Endothelial cell of umbilical vein (primary cell): ENCODE measurements around the gene DSCAML1. TPM values are rescaled to one million over a fixed set of nuclear protein-coding genes. Genes with fewer than 3 reads are reported as not detected.

ENCODE experiments used
- BruUV-seq: library from RNA; stranded (reverse); fragments of 400-500 nt; replicated peaks from 2 replicates; lab custom pipeline; 2021; lab: Mats Ljungman, UMichigan
- CTCF ChIA-PET: fragments of 300-600, 350-600 bp; sonication (Branson Sonifier 250); formaldehyde crosslinking; loops from one replicate; lab custom pipeline; 2021; ENCODE audit warnings: antibody characterized with exemption, inconsistent platforms; lab: Charles Lee
- POLR2A ChIA-PET: fragments of 300-600, 350-600 bp; sonication (Branson Sonifier 250); formaldehyde crosslinking; loops from one replicate; lab custom pipeline; 2021; ENCODE audit warnings: antibody characterized with exemption, inconsistent platforms; lab: Charles Lee
- DNase-seq: peaks from one replicate; pipeline ENCODE4 v3.0.0-alpha.2; 2011; ENCODE audit warnings: low read depth, low spot score
- FAIRE-seq: peaks from 2 replicates; lab custom pipeline; 2011; peaks lifted over from hg19 to GRCh38; lab: Jason Lieb, UNC
- H2AFZ ChIP-seq: 2 replicates; pipeline ENCODE4 v1.6.0; 2012; ENCODE audit warnings: low read depth, low read length, control low read depth, inconsistent platforms
- H3K27ac ChIP-seq: 2 replicates; pipeline ENCODE4 v1.5.1; 2011; ENCODE audit warnings: low read depth, mild to moderate bottlenecking, control low read depth, low read length, moderate library complexity; ENCODE audit not compliant: insufficient read depth
- H3K27me3 ChIP-seq, 2 experiments: 2 replicates each; pipeline versions ENCODE4 v1.6.0 to v1.6.1; 2011; ENCODE audit warnings: low read length in 2 of 2, mixed read lengths in 1 of 2; ENCODE audit not compliant: control insufficient read depth in 2 of 2, insufficient read depth in 2 of 2
- H3K36me3 ChIP-seq, 2 experiments: 2 replicates in 1 of 2; 3 replicates in 1 of 2; pipeline ENCODE4 v1.5.1; 2011; ENCODE audit warnings: low read length in 2 of 2, mild to moderate bottlenecking in 1 of 2, moderate library complexity in 1 of 2; ENCODE audit not compliant: control insufficient read depth in 2 of 2, insufficient read depth in 2 of 2; ENCODE audit errors: extremely low read depth in 1 of 2
- H3K4me1 ChIP-seq: 3 replicates; pipeline ENCODE4 v1.5.1; 2011; ENCODE audit warnings: mild to moderate bottlenecking, low read length; ENCODE audit not compliant: control insufficient read depth, insufficient read depth; ENCODE audit errors: extremely low read depth
- H3K4me2 ChIP-seq: 2 replicates; pipeline ENCODE4 v1.6.1; 2011; ENCODE audit warnings: low read length, control low read depth, mixed read lengths; ENCODE audit not compliant: insufficient read depth
- H3K4me3 ChIP-seq, 3 experiments: fragments of 200-600 bp in 1 of 3; sonication (generic), shearing (Covaris generic) in 1 of 3; replicated peaks in 1 of 3; 2 replicates each; pipeline ENCODE4 v1.5.1; 2011 to 2016; ENCODE audit warnings: control low read depth in 3 of 3, low read length in 3 of 3, mild to moderate bottlenecking in 2 of 3, inconsistent platforms in 1 of 3, low read depth in 1 of 3, moderate library complexity in 1 of 3; ENCODE audit not compliant: insufficient read depth in 1 of 3
- H3K79me2 ChIP-seq: 2 replicates; pipeline ENCODE4 v1.6.0; 2012; ENCODE audit warnings: low read length, inconsistent platforms; ENCODE audit not compliant: control insufficient read depth, insufficient read depth
- H3K9ac ChIP-seq: replicated peaks from 2 replicates; pipeline ENCODE3; 2011; ENCODE audit warnings: low read length, control low read depth; ENCODE audit not compliant: insufficient read depth; ENCODE audit errors: extremely low read depth
- H3K9me1 ChIP-seq: replicated peaks from 3 replicates; pipeline ENCODE4 v1.6.0; 2011; ENCODE audit warnings: mild to moderate bottlenecking, low read length; ENCODE audit not compliant: control insufficient read depth, insufficient read depth; ENCODE audit errors: extremely low read depth
- H3K9me3 ChIP-seq: replicated peaks from 2 replicates; pipeline ENCODE4 v1.5.1; 2012; ENCODE audit warnings: low read length, inconsistent platforms; ENCODE audit not compliant: control insufficient read depth, insufficient read depth
- H4K20me1 ChIP-seq: replicated peaks from 2 replicates; pipeline ENCODE3; 2011; ENCODE audit warnings: mild to moderate bottlenecking, low read length; ENCODE audit not compliant: control insufficient read depth, insufficient read depth; ENCODE audit errors: extremely low read depth
- EZH2 ChIP-seq: IDR thresholded peaks from 2 replicates; pipeline ENCODE4 v1.6.1; 2012; ENCODE audit warnings: borderline replicate concordance, low read depth, mild to moderate bottlenecking, moderate library complexity, low read length, inconsistent platforms; ENCODE audit not compliant: severe bottlenecking
- FOS ChIP-seq: IDR thresholded peaks from 2 replicates; pipeline ENCODE4 v1.6.1; 2011; ENCODE audit warnings: mild to moderate bottlenecking, low read length, moderate library complexity, borderline replicate concordance; ENCODE audit not compliant: insufficient read depth
- GATA2 ChIP-seq: IDR thresholded peaks from 2 replicates; pipeline ENCODE4 v1.7.0; 2011; ENCODE audit warnings: low read depth, mild to moderate bottlenecking, moderate library complexity, mixed read lengths, low read length; ENCODE audit not compliant: insufficient read length, insufficient read depth
- JUN ChIP-seq: IDR thresholded peaks from 2 replicates; pipeline ENCODE4 v1.6.1; 2011; ENCODE audit warnings: borderline replicate concordance, low read depth; ENCODE audit not compliant: insufficient read length, insufficient read depth
- MYC ChIP-seq: IDR thresholded peaks from one replicate; pipeline ENCODE4 v1.6.1; 2011; ENCODE audit warnings: mild to moderate bottlenecking, low read depth, low read length
- POLR2A ChIP-seq: IDR thresholded peaks from 2 replicates; pipeline ENCODE4 v1.6.1; 2012; ENCODE audit warnings: low read depth, mild to moderate bottlenecking, control low read depth, low read length
- POLR2AphosphoS5 ChIP-seq: IDR thresholded peaks from 2 replicates; pipeline ENCODE4 v1.6.1; 2012; ENCODE audit warnings: low read depth, mild to moderate bottlenecking, control low read depth, low read length, moderate library complexity; ENCODE audit not compliant: insufficient read depth
- dilution Hi-C: fragments of 300-500 bp; cut with MboI; formaldehyde crosslinking; loops from one replicate; pipeline ENCODE4 v1.15.0; 2019; ENCODE audit warnings: low sequenced_read_pairs; ENCODE audit not compliant: extremely low pct_ligation_motif_present
- intact Hi-C: fragments of 100-400 bp; cut with micrococcal nuclease; formaldehyde crosslinking; loops from one replicate; pipeline ENCODE4 v1.10.0; 2022
- polyA plus RNA-seq, 4 experiments: library from polyadenylated mRNA; depleted of rRNA in 3 of 4; stranded (reverse) in 3 of 4; unstranded in 1 of 4; fragments of >200 nt; gene quantifications; 2 replicates each; pipeline versions ENCODE4 v1.2.1 to v1.2.3, GENCODE V29; 2011 to 2012; ENCODE audit warnings: missing spikeins in 1 of 4
- total RNA-seq: library from RNA; stranded (reverse); gene quantifications from 2 replicates; pipeline ENCODE4 v1.2.3, GENCODE V29; 2021
- TF ChIP-seq, protein P1 (sequence below): IDR thresholded peaks from 2 replicates; pipeline ENCODE4 v1.6.1; 2011; ENCODE audit not compliant: insufficient read depth, insufficient read length
- TF ChIP-seq, protein P2 (sequence below), 2 donors: IDR thresholded peaks; 1 replicate in 1 of 2; 2 replicates in 1 of 2; pipeline ENCODE4 v1.5.1; 2011; ENCODE audit warnings: low read length in 2 of 2, mild to moderate bottlenecking in 2 of 2, moderate library complexity in 2 of 2, control low read depth in 1 of 2, inconsistent platforms in 1 of 2, low read depth in 1 of 2; ENCODE audit not compliant: insufficient read depth in 1 of 2; ENCODE audit errors: extremely low read depth in 1 of 2

Gene DSCAML1
- total and polyA plus RNA-seq, 2 donors (not counting 3 experiments of a cell fraction or from before 2014, with no cell fraction given) = not detected

DNA sequence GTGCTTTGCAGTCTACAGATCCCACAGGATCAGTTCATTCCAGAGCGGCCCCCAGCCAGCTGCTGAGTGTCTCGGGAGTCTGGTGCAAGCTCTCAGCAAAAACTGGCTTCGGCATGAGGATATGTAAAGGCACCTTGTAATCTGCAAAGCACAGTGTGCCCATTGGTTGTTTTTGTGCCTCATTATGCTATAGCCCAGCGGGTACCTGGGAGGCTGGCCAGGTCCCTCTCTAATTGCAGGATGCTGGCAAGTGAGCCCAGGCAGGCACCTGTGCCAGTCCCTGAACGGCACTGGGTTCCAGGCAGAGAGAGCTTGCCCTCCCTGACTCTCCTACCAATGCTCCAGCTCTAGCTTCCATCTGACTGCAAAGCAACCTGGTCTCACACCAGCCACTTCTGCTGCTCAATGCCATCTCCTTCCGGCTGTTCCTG lies 128.7 kb downstream of the DSCAML1 start:
- no peaks in the 10 kb centered on the region for H3K9me3 ChIP-seq
- TF ChIP-seq FOS (no peak), GATA2 (no peak), EZH2 (no peak), POLR2AphosphoS5 (no peak), JUN (no peak), MYC (no peak), POLR2A (no peak)
- TF ChIP-seq, protein P1, sequence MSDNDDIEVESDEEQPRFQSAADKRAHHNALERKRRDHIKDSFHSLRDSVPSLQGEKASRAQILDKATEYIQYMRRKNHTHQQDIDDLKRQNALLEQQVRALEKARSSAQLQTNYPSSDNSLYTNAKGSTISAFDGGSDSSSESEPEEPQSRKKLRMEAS = no peak
- TF ChIP-seq, protein P2, sequence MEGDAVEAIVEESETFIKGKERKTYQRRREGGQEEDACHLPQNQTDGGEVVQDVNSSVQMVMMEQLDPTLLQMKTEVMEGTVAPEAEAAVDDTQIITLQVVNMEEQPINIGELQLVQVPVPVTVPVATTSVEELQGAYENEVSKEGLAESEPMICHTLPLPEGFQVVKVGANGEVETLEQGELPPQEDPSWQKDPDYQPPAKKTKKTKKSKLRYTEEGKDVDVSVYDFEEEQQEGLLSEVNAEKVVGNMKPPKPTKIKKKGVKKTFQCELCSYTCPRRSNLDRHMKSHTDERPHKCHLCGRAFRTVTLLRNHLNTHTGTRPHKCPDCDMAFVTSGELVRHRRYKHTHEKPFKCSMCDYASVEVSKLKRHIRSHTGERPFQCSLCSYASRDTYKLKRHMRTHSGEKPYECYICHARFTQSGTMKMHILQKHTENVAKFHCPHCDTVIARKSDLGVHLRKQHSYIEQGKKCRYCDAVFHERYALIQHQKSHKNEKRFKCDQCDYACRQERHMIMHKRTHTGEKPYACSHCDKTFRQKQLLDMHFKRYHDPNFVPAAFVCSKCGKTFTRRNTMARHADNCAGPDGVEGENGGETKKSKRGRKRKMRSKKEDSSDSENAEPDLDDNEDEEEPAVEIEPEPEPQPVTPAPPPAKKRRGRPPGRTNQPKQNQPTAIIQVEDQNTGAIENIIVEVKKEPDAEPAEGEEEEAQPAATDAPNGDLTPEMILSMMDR (IDR thresholded peaks at IDR 0.05; ENCODE audit: extremely low read depth in 1 of 2, insufficient read depth in 1 of 2, low read depth in 1 of 2, low read length in 2 of 2) = no peak
- H3K79me2 ChIP-seq = no peaks in the 10 kb centered on the region
- no TSS peak for BruUV-seq
- no peak overlapping the region for H2AFZ ChIP-seq
- H3K27me3 ChIP-seq = peaks cover 0 to 2% of the 10 kb centered on the region in 2 experiments
- H3K27ac ChIP-seq = no peak overlapping the region
- CTCF ChIA-PET = no interaction called here
- H3K4me1 ChIP-seq = no peaks in the 10 kb centered on the region
- FAIRE-seq = no peak
- dilution Hi-C loops = no loop called here
- DNase-seq = no peak
- no peaks in the 10 kb centered on the region for H4K20me1 ChIP-seq
- H3K4me3 ChIP-seq = no peak overlapping the region
- no peak overlapping the region for H3K4me2 ChIP-seq
- POLR2A ChIA-PET = no interaction called here
- no peaks in the 10 kb centered on the region for H3K36me3 ChIP-seq
- H3K9me1 ChIP-seq = no peaks in the 10 kb centered on the region
- no peak overlapping the region for H3K9ac ChIP-seq
- intact Hi-C loops = no loop called here
